H54 (cell line): ENCODE results near the gene VHLL.

Experiments
- DNase-seq: peaks from one replicate; pipeline ENCODE4 v3.0.0; 2011; ENCODE audit warnings: low spot score, mixed read lengths; ENCODE audit not compliant: insufficient read length
- FAIRE-seq: peaks from 3 replicates; lab custom pipeline; 2011; peaks lifted over from hg19 to GRCh38; lab: Jason Lieb, UNC
- POLR2A ChIP-seq: IDR thresholded peaks from 2 replicates; pipeline ENCODE4 v1.6.1; 2011; ENCODE audit warnings: low read depth, mild to moderate bottlenecking, low read length

VHLL gene

GRCh38 chr1:156258859-156259258, 40.2 kb downstream of the VHLL start:
- no peak for FAIRE-seq
- no peak for DNase-seq
- TF ChIP-seq POLR2A = no peak

GRCh38 chr1:156257711-156258110, 41.4 kb downstream of the VHLL start:
- FAIRE-seq (no peak), DNase-seq (no peak)
- no peak for TF ChIP-seq POLR2A

- TF ChIP-seq POLR2A = no peak
- FAIRE-seq (no peak), DNase-seq (no peak)
These were observed 45.5 kb downstream of the VHLL start for GRCh38 chr1:156253634-156254033.

- FAIRE-seq = no peak
- DNase-seq = no peak
- no peak for TF ChIP-seq POLR2A
These were observed 47.6 kb downstream of the VHLL start for GRCh38 chr1:156251527-156251926.

- FAIRE-seq (no peak), DNase-seq (no peak)
- no peak for TF ChIP-seq POLR2A
These were observed 49.5 kb downstream of the VHLL start for GRCh38 chr1:156249593-156249992.
